GM19372 (cell line): ENCODE data around the gene ZBTB24.

ENCODE experiments used
- ATAC-seq: cut with Tn5 transposase; IDR thresholded peaks from one replicate; pipeline ENCODE4 v1.9.1; 2021; ENCODE audit warnings: mild to moderate bottlenecking, low read depth, moderate library complexity; ENCODE audit not compliant: unreplicated experiment

The ZBTB24 gene

DNA sequence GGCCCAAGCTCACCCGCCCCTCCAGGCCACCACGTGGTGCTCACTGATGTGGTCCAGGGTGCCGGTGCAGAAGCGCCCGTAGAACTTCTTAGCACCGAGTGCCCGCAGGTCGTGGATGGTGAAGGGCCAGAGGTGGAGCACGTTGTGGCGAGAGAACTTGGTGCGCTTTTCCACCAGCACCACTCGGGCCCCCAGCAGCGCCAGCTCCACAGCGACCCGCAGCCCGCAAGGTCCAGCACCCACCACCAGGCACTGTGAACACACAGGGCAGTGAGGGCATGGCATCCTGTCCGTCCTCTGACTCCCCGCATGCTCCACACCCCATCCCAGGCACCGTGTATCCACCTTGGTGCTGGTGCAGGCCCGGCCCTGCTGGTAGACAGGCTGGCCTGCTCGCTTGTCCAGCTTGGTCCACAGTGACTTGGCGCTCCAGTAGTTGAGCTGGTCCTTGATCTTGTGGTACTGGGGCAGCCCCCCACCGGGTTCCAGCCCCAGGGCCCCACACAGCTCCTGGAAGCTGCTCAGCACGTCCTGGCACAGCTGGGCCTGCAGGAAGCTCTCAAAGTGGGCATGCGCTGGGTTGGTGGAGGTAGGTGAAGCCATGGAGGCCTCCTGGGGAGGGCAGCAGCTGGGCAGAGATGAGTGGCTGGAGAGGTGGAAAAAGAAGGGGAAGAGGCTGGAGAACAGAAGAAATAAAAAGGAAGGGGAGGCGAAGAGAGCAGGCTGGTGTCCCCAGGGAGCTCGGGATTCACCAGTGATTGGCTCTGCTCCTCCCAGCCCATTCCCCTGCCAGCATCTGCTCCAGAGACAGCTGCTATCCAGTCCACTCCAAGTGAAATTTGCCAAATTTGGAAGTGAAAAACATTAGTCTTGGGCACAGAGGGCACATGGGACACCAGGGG is 29.2 kb downstream of the ZBTB24 start:
- ATAC-seq, result no peak

DNA sequence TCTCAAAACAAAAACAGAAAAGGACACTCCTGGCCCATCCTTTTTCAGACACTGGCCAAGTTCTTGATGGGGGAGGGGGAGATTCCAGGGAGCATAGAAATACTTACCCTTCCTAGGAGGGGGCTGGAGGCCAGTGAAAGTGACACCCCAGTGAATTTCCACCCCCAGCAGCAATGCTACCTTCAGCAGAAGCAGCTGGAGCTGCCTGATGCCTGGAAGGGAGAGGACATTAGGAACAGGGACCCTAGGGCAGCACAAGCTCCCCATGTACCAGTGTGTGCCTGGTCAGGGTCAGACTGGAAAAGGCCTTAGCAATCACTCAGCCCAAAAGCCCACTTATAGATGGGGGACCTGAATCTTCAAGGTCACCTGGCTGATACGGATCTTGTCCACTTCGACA is 29.9 kb downstream of the ZBTB24 start:
- no peak for ATAC-seq

GRCh38 chr6:109452181-109452580 is 30.8 kb downstream of the ZBTB24 start:
- no peak for ATAC-seq

DNA sequence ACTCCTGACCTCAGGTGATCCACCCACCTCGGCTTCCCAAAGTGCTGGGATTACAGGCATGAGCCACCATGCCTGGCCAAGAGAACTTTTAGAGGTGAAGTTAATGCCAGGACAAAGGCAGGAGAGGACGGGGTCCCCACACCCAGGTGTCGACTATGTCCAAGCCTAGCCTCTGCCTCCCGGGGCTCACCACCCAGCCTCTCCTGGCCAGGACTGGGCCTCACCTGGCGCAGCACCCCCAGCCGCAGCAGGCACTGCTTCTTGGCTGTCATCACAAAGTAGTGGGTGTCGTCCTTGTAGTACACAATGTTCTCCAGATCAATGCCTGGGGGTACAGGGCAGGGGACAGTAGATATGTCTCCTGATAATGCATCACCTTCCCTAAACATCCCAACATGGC is 31.6 kb downstream of the ZBTB24 start:
- no peak for ATAC-seq

DNA sequence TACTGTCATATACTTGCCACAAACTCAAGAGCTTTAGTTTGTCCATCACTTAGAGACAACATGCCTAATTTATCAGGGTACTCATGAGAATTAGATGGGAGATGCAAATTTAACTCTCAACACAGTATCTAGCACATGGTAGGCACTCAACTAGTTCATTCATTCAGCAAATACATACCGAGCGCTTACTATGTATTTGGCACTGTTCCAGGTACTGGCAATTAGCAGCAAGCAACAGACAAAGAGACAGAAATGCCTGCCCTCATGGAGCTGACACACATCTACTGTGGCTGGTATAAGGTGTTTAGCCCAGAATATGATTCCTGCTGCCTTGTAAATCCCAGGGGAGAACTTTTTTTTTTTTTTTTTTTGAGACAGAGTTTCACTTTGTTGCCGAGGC is 32.2 kb downstream of the ZBTB24 start:
- ATAC-seq, result no peak

DNA sequence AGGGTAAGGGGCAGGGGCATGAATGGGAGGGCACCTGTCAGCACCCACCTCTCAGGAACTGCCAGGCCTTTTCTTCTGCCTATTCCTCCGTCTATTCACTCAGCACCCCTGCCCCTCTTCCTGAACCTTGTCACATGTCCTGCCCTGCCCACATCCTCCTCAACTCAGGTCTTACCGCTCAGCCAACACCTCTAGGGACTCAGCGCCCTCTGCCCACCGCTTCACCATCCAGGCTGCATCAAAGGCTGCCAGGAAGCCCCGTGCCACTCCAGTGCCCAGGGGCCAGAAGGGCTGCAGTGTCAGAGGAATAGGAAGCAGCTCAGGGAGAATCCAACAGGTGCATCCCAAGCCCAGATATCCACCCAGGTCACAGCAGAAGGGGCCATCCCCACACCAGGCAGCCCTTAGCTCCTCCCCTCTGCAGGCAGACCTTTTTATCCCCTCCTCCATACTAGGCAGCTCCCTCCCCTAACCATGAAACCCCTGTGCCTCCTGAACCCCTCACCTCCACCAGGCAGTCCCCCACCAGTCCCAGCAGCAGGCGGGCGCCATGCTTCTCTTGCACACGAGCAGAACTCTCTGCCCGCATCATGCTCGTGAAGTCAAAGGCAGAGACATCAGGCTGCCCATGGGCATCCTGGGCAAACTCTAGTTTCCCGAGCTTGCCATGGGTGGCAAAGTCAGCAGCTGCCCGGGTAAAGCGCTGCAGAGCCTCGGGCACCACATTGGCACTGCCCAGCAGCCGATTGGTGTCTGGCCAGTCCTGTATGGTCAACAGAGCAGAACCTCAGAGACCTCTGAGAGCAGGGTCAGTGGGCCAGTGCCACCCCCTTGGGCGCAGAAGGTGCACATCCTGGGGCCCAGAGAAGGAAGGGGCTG is 33.0 kb downstream of the ZBTB24 start:
- no peak for ATAC-seq

DNA sequence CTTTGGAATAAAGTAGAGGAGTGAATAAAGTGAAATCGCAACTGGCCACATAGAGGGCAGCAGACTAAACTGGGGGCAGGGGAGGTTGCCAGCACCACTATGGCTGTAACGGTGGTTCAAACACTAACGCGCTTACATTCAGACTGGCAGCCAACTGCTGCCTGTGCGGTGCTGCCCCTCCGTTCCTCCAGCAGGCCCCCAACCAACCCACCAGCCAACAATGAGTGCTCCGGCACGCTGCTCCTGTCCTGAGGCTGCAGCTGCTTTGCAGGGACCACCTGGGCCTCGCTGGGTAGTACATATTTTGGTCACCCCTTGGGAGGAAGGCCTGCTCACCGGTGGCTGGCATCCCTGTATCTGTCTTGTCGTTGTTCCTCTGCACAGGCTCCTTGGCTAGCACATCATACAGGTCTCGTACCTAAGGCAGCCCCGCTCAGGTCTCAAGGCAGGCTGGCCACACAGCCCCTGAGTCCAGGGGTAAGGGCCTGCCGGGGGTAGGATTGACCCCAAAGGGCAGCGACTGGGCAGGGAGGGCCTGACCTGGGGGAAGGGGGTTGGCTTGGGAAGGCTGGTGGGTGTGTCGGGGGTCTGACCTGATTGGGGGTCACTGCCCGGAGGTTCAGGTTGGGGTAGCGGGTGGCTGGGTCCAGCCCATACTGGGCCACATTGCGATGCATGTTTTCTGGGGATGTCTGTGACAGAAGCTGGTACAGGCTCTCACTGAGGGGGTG is 33.8 kb downstream of the ZBTB24 start:
- no peak for ATAC-seq

GRCh38 chr6:109448615-109449014 is 34.4 kb downstream of the ZBTB24 start:
- no peak for ATAC-seq

DNA sequence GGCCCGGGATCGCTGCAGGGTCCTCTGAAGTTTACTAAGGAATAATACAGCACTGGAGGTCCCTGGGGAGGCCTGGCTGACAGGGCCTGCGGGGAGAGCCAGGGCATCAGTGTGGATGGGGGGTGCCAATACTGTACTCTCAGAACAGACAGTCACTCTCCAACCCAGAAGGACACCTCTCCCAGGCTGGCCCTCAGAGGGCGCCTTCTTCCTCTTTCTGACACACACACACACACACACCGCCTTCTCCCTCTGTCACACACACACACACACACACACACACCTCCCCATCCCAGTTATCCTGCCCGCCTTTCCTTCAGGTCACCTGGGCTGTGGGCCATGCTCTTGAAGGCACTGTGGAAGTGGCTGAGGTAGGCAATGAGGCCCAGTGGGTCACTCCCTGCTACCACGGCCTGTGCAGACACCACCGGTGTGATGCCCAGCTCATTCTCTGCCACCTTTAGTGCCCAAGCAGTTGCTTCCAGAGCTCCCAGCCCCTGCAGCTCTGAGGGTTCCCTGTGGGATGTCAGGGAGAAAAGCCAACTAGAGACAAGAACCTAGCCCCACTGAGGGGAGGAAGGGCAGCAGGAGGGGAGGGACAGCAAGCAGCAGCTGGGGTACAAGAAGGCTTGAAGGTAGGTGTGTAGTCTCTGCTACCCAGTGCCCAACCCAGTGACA is 35.0 kb downstream of the ZBTB24 start:
- ATAC-seq, result no peak

- no peak for ATAC-seq
These were observed 35.9 kb downstream of the ZBTB24 start for GRCh38 chr6:109447087-109447486.

DNA sequence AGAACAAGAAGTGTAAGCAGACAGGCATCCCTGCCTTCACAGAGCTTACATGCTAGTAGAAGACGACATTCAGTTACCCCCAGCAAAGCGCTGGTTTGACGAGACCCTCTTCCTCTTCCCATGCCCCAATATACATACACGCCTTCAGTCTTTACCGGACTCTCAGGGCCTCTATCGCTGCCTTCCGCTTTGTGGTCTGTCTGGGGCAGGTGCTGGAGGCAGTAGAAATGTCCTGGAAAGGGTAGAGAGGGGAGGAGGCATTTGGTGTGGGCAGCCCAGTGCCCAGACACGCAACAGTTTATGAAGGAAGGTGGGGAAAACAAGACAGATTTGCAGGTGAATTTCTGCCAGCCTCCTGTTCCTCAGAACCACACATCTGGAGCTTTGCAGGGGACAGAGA is 36.5 kb downstream of the ZBTB24 start:
- ATAC-seq, result no peak

- no peak for ATAC-seq
These were observed 36.9 kb downstream of the ZBTB24 start for GRCh38 chr6:109446072-109446471.

- no peak for ATAC-seq
These were observed 37.6 kb downstream of the ZBTB24 start for GRCh38 chr6:109445382-109445781.

GRCh38 chr6:109443425-109443950 is 39.5 kb downstream of the ZBTB24 start:
- ATAC-seq, result no peak

DNA sequence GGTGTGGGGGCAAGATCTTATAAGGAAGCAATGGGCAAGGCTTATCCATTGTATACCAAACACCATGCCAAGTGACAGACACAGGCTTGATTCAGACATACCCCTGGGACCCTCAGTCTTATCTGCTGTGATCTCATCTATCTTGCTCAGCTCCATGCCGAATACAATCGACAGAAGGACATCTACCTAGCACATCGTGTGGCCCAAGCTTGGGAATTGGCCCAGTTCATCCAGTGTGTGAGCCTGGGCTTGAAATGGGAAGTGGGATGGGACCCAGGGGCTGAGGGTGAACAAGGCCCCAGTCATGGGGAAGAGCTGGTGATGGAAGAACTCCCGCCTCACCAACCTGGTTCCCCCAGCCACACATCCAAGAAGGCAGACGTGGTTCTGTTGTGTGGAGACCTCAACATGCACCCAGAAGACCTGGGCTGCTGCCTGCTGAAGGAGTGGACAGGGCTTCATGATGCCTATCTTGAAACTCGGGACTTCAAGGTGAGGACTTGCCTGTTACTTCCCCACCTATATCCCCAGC is 40.6 kb downstream of the ZBTB24 start:
- ATAC-seq, result no peak

- peak; percentile 14 for ATAC-seq
These were observed 41.8 kb downstream of the ZBTB24 start for GRCh38 chr6:109441069-109441816.

DNA sequence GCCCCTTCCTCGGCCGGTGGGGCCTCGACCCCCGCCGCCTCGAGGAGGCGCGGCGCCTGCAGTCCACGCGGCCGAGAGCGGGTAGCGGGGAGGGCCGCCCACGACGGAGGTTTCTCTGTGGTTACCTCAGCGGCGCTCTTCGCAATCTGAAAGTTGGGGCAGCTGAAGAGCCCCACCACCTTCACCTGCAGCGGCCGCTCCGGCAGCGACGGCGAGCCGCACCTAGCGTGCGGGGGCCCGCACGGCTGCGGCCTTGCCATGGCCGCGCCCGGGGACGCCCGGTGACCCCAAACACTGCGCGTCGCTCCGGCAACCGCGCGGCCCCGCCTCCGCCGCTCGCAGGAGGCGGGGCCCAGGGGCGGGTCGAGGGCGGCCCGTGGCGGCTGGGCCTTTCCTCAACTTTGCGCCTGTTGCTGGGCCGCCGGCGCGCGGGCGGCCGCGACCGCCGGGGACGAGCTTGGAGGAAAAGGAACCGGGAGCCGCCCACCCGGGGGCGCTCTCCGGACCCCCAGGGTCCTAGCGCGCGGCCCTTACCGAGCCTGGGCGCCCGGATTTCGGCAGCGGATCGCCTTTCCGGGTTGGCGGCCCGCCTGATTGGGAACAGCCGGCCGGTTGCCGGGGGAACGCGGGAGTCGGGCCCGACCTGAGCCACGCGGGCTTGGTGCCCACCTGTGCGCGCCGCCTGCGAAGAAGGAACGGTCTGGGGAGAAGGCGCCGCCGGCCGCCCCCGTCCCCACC is 42.5 kb downstream of the ZBTB24 start, which contains the start of the genes PPIL6 and SMPD2:
Gene PPIL6, minus strand, starts transcription at position 298 of the 738 bp plus-strand sequence. Its CDS starts 38 bp downstream, at position 260.
Gene SMPD2, plus strand, starts transcription at position 394 of the 738 bp plus-strand sequence. CDS start 398 bp downstream, outside the sequence.
- peak; percentile 86 for ATAC-seq

GRCh38 chr6:109436041-109436440 is 47.0 kb downstream of the ZBTB24 start:
- ATAC-seq, result no peak
